Epithelial cell of proximal tubule (primary cell): Measurements from ENCODE around the gene DAGLA. TPM values are rescaled to one million over a fixed set of nuclear protein-coding genes. Genes with fewer than 3 reads are reported as not detected.

ENCODE experiments used
- DNase-seq: peaks from one replicate; pipeline ENCODE4 v3.0.0-alpha.2; 2011; ENCODE audit warnings: low read depth
- H3K4me3 ChIP-seq: 2 replicates; pipeline ENCODE4 v1.5.1; 2011; ENCODE audit warnings: low read depth, mild to moderate bottlenecking, low read length
- CTCF ChIP-seq: conservative IDR thresholded peaks from 2 replicates; pipeline ENCODE4 v1.5.1; 2012; ENCODE audit warnings: low read depth, mild to moderate bottlenecking, low read length
- total RNA-seq: library from RNA; depleted of rRNA; stranded (reverse); fragments of >200 nt; gene quantifications from 2 replicates; pipeline ENCODE4 v1.2.3, GENCODE V29; 2015

DAGLA gene
- total RNA-seq = 4.5 and 7.3 TPM in 2 replicates

GRCh38 chr11:61679893-61680621, at the start of gene DAGLA:
TSS of gene DAGLA (plus strand) at chr11:61680391. CDS start at chr11:61720156, 39,765 bp downstream.
- TF ChIP-seq CTCF = peak; percentile 76
- no peak for DNase-seq
- peak within 1 kb of the TSS; percentile 57 for H3K4me3 ChIP-seq

GRCh38 chr11:61632096-61632495, 48.1 kb upstream of the DAGLA start:
- no peak overlapping the region for H3K4me3 ChIP-seq
- no peak for TF ChIP-seq CTCF
- DNase-seq = no peak

GRCh38 chr11:61635304-61635703, 44.9 kb upstream of the DAGLA start:
- no peak overlapping the region for H3K4me3 ChIP-seq
- TF ChIP-seq CTCF = no peak
- no peak for DNase-seq

GRCh38 chr11:61635787-61636186, 44.4 kb upstream of the DAGLA start:
- no peak for DNase-seq
- no peak overlapping the region for H3K4me3 ChIP-seq
- no peak for TF ChIP-seq CTCF

GRCh38 chr11:61636676-61637075, 43.5 kb upstream of the DAGLA start:
- DNase-seq = no peak
- no peak for TF ChIP-seq CTCF
- no peak overlapping the region for H3K4me3 ChIP-seq

GRCh38 chr11:61637277-61637676, 42.9 kb upstream of the DAGLA start:
- no peak for TF ChIP-seq CTCF
- DNase-seq = no peak
- H3K4me3 ChIP-seq = no peak overlapping the region
